HepG2 (cell line): ENCODE measurements around the gene KCNK15. TPM values are rescaled to one million over a fixed set of nuclear protein-coding genes. Genes with fewer than 3 reads are reported as not detected.
A peak's percentile ranks its signal among the peaks of the same experiment; 100 is the strongest.

Experiments used
- BHLHE40 ChIP-seq: IDR thresholded peaks from 2 replicates; pipeline ENCODE4 v1.6.1; 2011; ENCODE audit warnings: low read length, improper control_type of control experiment
- JARID2 ChIP-seq: sonication (generic); formaldehyde crosslinking; IDR thresholded peaks from 2 replicates; pipeline ENCODE4 v1.8.1; 2023; ENCODE audit warnings: missing genetic modification reagents, inconsistent platforms; ENCODE audit not compliant: insufficient replicate concordance
- MAF1 ChIP-seq: sonication (generic); formaldehyde crosslinking; IDR thresholded peaks from 2 replicates; pipeline ENCODE4 v1.5.0; 2020; ENCODE audit warnings: missing genetic modification reagents, borderline replicate concordance
- SMC3 ChIP-seq: IDR thresholded peaks from 2 replicates; pipeline ENCODE4 v1.6.1; 2011; ENCODE audit warnings: low read length, improper control_type of control experiment
- ZBTB20 ChIP-seq: sonication (generic); formaldehyde crosslinking; IDR thresholded peaks from 2 replicates; pipeline ENCODE4 v1.8.1; 2023; ENCODE audit warnings: missing genetic modification reagents, low read depth, mild to moderate bottlenecking, borderline replicate concordance
- ZFP41 ChIP-seq: sonication (generic); formaldehyde crosslinking; IDR thresholded peaks from 2 replicates; pipeline ENCODE4 v1.4.0; 2020; ENCODE audit warnings: mild to moderate bottlenecking, missing genetic modification reagents, borderline replicate concordance
- ZNF34 ChIP-seq: sonication (generic); formaldehyde crosslinking; IDR thresholded peaks from 2 replicates; pipeline ENCODE4 v1.4.0; 2020; ENCODE audit warnings: mild to moderate bottlenecking, missing genetic modification reagents, borderline replicate concordance
- ZNF614 ChIP-seq: IDR thresholded peaks from 2 replicates; pipeline ENCODE4 v1.6.1; 2018; ENCODE audit warnings: missing biosample characterization, missing genetic modification reagents, inconsistent platforms, borderline replicate concordance
- ZNF747 ChIP-seq: sonication (generic); formaldehyde crosslinking; IDR thresholded peaks from 2 replicates; pipeline ENCODE4 v1.8.1; 2023; ENCODE audit warnings: missing genetic modification reagents, mild to moderate bottlenecking, borderline replicate concordance
- polyA plus RNA-seq, 8 experiments: library from polyadenylated mRNA; depleted of rRNA in 3 of 8; stranded (reverse) in 7 of 8; unstranded in 1 of 8; fragments of >200 nt; fragmentation: Illumina TruSeq in 4 of 8; extraction: Trizol in 4 of 8; gene quantifications; 2 replicates each; pipeline versions ENCODE4 v1.2.1 to v1.2.3, GENCODE V29; 2011 to 2016; ENCODE audit warnings: low read depth in 4 of 8, missing spikeins in 1 of 8, mixed read lengths in 1 of 8; ENCODE audit not compliant: insufficient read depth in 1 of 8
- total RNA-seq, 5 experiments: library from RNA; depleted of rRNA; stranded (reverse); fragments of >200 nt; fragmentation: Illumina TruSeq; extraction: Trizol; gene quantifications; 2 replicates each; pipeline ENCODE4 v1.2.3, GENCODE V29; 2016; ENCODE audit warnings: low read depth in 1 of 5
- TF ChIP-seq, protein P1 (sequence below): sonication (generic); formaldehyde crosslinking; IDR thresholded peaks from 2 replicates; pipeline ENCODE4 v1.4.0; 2020; ENCODE audit warnings: missing genetic modification reagents, borderline replicate concordance
- TF ChIP-seq, protein P2 (sequence below): sonication (generic); formaldehyde crosslinking; IDR thresholded peaks from 2 replicates; pipeline ENCODE4 v1.4.0; 2020; ENCODE audit warnings: missing genetic modification reagents
- TF ChIP-seq, protein P3 (sequence below): sonication (generic); formaldehyde crosslinking; IDR thresholded peaks from 2 replicates; pipeline ENCODE4 v1.4.0; 2020; ENCODE audit warnings: missing genetic modification reagents
- TF ChIP-seq, protein P4 (sequence below): sonication (generic); formaldehyde crosslinking; IDR thresholded peaks from 2 replicates; pipeline ENCODE4 v1.5.0; 2020; ENCODE audit warnings: mild to moderate bottlenecking, missing genetic modification reagents
- TF ChIP-seq, protein P5 (sequence below): sonication (generic); formaldehyde crosslinking; IDR thresholded peaks from 2 replicates; pipeline ENCODE4 v1.4.0; 2020; ENCODE audit warnings: mild to moderate bottlenecking, missing genetic modification reagents
- TF ChIP-seq, protein P6 (sequence below): sonication (generic); formaldehyde crosslinking; IDR thresholded peaks from 2 replicates; pipeline ENCODE4 v1.4.0; 2020; ENCODE audit warnings: missing genetic modification reagents

Gene KCNK15
- total and polyA plus RNA-seq, 2 of the 13 experiments (the other 11 are each of a cell fraction or from before 2014, with no cell fraction given) = 0.03 TPM; not detected in 1

DNA sequence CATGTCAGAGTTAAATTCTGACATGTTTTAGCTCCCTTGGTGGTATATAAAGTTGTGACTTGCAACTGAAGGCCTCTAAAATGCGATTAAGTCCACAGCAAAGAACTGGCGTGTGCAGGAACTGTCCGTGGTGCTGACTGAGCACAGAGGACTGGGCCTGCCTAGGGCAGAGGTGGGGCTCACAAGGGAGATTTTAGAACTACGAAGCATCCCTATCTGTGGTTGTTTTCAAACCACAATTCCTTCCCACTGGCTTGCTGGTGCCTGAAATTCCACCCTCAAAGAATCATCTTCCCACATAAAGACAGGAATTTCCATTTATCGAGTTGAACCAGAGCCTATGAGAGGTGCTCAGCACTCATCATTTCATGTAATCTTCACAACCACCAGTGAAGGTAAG, 34.6 kb downstream of the KCNK15 start (continued):
- TF ChIP-seq, protein P1, sequence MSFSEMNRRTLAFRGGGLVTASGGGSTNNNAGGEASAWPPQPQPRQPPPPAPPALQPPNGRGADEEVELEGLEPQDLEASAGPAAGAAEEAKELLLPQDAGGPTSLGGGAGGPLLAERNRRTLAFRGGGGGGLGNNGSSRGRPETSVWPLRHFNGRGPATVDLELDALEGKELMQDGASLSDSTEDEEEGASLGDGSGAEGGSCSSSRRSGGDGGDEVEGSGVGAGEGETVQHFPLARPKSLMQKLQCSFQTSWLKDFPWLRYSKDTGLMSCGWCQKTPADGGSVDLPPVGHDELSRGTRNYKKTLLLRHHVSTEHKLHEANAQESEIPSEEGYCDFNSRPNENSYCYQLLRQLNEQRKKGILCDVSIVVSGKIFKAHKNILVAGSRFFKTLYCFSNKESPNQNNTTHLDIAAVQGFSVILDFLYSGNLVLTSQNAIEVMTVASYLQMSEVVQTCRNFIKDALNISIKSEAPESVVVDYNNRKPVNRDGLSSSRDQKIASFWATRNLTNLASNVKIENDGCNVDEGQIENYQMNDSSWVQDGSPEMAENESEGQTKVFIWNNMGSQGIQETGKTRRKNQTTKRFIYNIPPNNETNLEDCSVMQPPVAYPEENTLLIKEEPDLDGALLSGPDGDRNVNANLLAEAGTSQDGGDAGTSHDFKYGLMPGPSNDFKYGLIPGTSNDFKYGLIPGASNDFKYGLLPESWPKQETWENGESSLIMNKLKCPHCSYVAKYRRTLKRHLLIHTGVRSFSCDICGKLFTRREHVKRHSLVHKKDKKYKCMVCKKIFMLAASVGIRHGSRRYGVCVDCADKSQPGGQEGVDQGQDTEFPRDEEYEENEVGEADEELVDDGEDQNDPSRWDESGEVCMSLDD (CRISPR knock-in tag) = no peak
- TF ChIP-seq, protein P2, sequence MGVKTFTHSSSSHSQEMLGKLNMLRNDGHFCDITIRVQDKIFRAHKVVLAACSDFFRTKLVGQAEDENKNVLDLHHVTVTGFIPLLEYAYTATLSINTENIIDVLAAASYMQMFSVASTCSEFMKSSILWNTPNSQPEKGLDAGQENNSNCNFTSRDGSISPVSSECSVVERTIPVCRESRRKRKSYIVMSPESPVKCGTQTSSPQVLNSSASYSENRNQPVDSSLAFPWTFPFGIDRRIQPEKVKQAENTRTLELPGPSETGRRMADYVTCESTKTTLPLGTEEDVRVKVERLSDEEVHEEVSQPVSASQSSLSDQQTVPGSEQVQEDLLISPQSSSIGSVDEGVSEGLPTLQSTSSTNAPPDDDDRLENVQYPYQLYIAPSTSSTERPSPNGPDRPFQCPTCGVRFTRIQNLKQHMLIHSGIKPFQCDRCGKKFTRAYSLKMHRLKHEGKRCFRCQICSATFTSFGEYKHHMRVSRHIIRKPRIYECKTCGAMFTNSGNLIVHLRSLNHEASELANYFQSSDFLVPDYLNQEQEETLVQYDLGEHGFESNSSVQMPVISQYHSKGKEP (CRISPR knock-in tag) = peak; percentile 95; the same call in 1 of the 2 replicates
- no peak for TF ChIP-seq ZNF747 (CRISPR knock-in tag)
- 0 out of 2 replicates have a peak, but pooled peaks have one; percentile 84 for TF ChIP-seq MAF1 (CRISPR knock-in tag)
- TF ChIP-seq BHLHE40 = no peak
- TF ChIP-seq, protein P3, sequence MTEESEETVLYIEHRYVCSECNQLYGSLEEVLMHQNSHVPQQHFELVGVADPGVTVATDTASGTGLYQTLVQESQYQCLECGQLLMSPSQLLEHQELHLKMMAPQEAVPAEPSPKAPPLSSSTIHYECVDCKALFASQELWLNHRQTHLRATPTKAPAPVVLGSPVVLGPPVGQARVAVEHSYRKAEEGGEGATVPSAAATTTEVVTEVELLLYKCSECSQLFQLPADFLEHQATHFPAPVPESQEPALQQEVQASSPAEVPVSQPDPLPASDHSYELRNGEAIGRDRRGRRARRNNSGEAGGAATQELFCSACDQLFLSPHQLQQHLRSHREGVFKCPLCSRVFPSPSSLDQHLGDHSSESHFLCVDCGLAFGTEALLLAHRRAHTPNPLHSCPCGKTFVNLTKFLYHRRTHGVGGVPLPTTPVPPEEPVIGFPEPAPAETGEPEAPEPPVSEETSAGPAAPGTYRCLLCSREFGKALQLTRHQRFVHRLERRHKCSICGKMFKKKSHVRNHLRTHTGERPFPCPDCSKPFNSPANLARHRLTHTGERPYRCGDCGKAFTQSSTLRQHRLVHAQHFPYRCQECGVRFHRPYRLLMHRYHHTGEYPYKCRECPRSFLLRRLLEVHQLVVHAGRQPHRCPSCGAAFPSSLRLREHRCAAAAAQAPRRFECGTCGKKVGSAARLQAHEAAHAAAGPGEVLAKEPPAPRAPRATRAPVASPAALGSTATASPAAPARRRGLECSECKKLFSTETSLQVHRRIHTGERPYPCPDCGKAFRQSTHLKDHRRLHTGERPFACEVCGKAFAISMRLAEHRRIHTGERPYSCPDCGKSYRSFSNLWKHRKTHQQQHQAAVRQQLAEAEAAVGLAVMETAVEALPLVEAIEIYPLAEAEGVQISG (CRISPR knock-in tag) = peak; percentile 74
- TF ChIP-seq, protein P4, sequence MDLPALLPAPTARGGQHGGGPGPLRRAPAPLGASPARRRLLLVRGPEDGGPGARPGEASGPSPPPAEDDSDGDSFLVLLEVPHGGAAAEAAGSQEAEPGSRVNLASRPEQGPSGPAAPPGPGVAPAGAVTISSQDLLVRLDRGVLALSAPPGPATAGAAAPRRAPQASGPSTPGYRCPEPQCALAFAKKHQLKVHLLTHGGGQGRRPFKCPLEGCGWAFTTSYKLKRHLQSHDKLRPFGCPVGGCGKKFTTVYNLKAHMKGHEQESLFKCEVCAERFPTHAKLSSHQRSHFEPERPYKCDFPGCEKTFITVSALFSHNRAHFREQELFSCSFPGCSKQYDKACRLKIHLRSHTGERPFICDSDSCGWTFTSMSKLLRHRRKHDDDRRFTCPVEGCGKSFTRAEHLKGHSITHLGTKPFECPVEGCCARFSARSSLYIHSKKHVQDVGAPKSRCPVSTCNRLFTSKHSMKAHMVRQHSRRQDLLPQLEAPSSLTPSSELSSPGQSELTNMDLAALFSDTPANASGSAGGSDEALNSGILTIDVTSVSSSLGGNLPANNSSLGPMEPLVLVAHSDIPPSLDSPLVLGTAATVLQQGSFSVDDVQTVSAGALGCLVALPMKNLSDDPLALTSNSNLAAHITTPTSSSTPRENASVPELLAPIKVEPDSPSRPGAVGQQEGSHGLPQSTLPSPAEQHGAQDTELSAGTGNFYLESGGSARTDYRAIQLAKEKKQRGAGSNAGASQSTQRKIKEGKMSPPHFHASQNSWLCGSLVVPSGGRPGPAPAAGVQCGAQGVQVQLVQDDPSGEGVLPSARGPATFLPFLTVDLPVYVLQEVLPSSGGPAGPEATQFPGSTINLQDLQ (CRISPR knock-in tag) = no peak
- TF ChIP-seq SMC3 = no peak
- TF ChIP-seq ZFP41 (CRISPR knock-in tag) = no peak
- TF ChIP-seq, protein P5, sequence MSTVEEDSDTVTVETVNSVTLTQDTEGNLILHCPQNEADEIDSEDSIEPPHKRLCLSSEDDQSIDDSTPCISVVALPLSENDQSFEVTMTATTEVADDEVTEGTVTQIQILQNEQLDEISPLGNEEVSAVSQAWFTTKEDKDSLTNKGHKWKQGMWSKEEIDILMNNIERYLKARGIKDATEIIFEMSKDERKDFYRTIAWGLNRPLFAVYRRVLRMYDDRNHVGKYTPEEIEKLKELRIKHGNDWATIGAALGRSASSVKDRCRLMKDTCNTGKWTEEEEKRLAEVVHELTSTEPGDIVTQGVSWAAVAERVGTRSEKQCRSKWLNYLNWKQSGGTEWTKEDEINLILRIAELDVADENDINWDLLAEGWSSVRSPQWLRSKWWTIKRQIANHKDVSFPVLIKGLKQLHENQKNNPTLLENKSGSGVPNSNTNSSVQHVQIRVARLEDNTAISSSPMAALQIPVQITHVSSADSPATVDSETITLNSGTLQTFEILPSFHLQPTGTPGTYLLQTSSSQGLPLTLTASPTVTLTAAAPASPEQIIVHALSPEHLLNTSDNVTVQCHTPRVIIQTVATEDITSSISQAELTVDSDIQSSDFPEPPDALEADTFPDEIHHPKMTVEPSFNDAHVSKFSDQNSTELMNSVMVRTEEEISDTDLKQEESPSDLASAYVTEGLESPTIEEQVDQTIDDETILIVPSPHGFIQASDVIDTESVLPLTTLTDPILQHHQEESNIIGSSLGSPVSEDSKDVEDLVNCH (CRISPR knock-in tag) = no peak
- peak; percentile 78; the same call in 1 of the 2 replicates for TF ChIP-seq ZBTB20 (CRISPR knock-in tag)
- TF ChIP-seq, protein P6, sequence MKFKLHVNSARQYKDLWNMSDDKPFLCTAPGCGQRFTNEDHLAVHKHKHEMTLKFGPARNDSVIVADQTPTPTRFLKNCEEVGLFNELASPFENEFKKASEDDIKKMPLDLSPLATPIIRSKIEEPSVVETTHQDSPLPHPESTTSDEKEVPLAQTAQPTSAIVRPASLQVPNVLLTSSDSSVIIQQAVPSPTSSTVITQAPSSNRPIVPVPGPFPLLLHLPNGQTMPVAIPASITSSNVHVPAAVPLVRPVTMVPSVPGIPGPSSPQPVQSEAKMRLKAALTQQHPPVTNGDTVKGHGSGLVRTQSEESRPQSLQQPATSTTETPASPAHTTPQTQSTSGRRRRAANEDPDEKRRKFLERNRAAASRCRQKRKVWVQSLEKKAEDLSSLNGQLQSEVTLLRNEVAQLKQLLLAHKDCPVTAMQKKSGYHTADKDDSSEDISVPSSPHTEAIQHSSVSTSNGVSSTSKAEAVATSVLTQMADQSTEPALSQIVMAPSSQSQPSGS (CRISPR knock-in tag) = peak; percentile 89
- TF ChIP-seq JARID2 (CRISPR knock-in tag) = peak; percentile 59
- no peak for TF ChIP-seq ZNF34 (CRISPR knock-in tag)
- TF ChIP-seq ZNF614 (CRISPR knock-in tag) = peak; percentile 89
